ENCODE measurements around the gene C16orf54. TPM values are rescaled to one million over a fixed set of nuclear protein-coding genes. Genes with fewer than 3 reads are reported as not detected.

The C16orf54 gene
- total RNA-seq, 1 donor from 2014 or later: not detected

GRCh38 chr16:29720703-29721102, 25.1 kb downstream of the C16orf54 start:
- no peaks in the 10 kb centered on the region for H3K9me3 Mint-ChIP-seq (ENCODE audit: unreplicated experiment)
- no peak for TF ChIP-seq CTCF (IDR thresholded peaks at IDR 0.05; ENCODE audit: unreplicated experiment)
- peaks cover 2% of the 10 kb centered on the region for H3K27me3 Mint-ChIP-seq (ENCODE audit: unreplicated experiment)
- no peak overlapping the region for H3K27ac Mint-ChIP-seq (ENCODE audit: unreplicated experiment)
- no peaks in the 10 kb centered on the region for H3K36me3 Mint-ChIP-seq (ENCODE audit: low read depth, unreplicated experiment)
- H3K4me3 Mint-ChIP-seq (ENCODE audit: unreplicated experiment): no peak overlapping the region
- H3K4me1 Mint-ChIP-seq (ENCODE audit: unreplicated experiment): no peaks in the 10 kb centered on the region
- no peak for DNase-seq (ENCODE audit: low spot score)

- no peak overlapping the region for H3K27ac Mint-ChIP-seq (ENCODE audit: unreplicated experiment)
- no peak for DNase-seq (ENCODE audit: low spot score)
- no peak overlapping the region for H3K4me3 Mint-ChIP-seq (ENCODE audit: unreplicated experiment)
- H3K36me3 Mint-ChIP-seq (ENCODE audit: low read depth, unreplicated experiment): no peaks in the 10 kb centered on the region
- H3K4me1 Mint-ChIP-seq (ENCODE audit: unreplicated experiment): no peaks in the 10 kb centered on the region
- peaks cover 2% of the 10 kb centered on the region for H3K27me3 Mint-ChIP-seq (ENCODE audit: unreplicated experiment)
- no peak for TF ChIP-seq CTCF (IDR thresholded peaks at IDR 0.05; ENCODE audit: unreplicated experiment)
- H3K9me3 Mint-ChIP-seq (ENCODE audit: unreplicated experiment): no peaks in the 10 kb centered on the region
Measured at GRCh38 chr16:29719063-29719462, 26.7 kb downstream of the C16orf54 start.

- peaks cover 2% of the 10 kb centered on the region for H3K27me3 Mint-ChIP-seq (ENCODE audit: unreplicated experiment)
- H3K4me3 Mint-ChIP-seq (ENCODE audit: unreplicated experiment): no peak overlapping the region
- no peak for TF ChIP-seq CTCF (IDR thresholded peaks at IDR 0.05; ENCODE audit: unreplicated experiment)
- no peak overlapping the region for H3K27ac Mint-ChIP-seq (ENCODE audit: unreplicated experiment)
- no peaks in the 10 kb centered on the region for H3K36me3 Mint-ChIP-seq (ENCODE audit: low read depth, unreplicated experiment)
- H3K4me1 Mint-ChIP-seq (ENCODE audit: unreplicated experiment): no peaks in the 10 kb centered on the region
- no peaks in the 10 kb centered on the region for H3K9me3 Mint-ChIP-seq (ENCODE audit: unreplicated experiment)
- DNase-seq (ENCODE audit: low spot score): no peak
Measured at GRCh38 chr16:29717113-29717512, 28.7 kb downstream of the C16orf54 start.

- Mint-ChIP-seq H3K36me3 (ENCODE audit: low read depth, unreplicated experiment) (no peaks in the 10 kb centered on the region), H3K4me1 (ENCODE audit: unreplicated experiment) (peaks cover 8% of the 10 kb centered on the region), H3K27ac (ENCODE audit: unreplicated experiment) (no peak overlapping the region), H3K4me3 (ENCODE audit: unreplicated experiment) (no peak overlapping the region), H3K27me3 (ENCODE audit: unreplicated experiment) (peaks cover 3% of the 10 kb centered on the region), H3K9me3 (ENCODE audit: unreplicated experiment) (no peaks in the 10 kb centered on the region)
- DNase-seq (ENCODE audit: low spot score): no peak
- no peak for TF ChIP-seq CTCF (IDR thresholded peaks at IDR 0.05; ENCODE audit: unreplicated experiment)
Measured at GRCh38 chr16:29714972-29715371, 30.8 kb downstream of the C16orf54 start.

- no peak overlapping the region for H3K27ac Mint-ChIP-seq (ENCODE audit: unreplicated experiment)
- peaks cover 12% of the 10 kb centered on the region for H3K4me1 Mint-ChIP-seq (ENCODE audit: unreplicated experiment)
- no peaks in the 10 kb centered on the region for H3K36me3 Mint-ChIP-seq (ENCODE audit: low read depth, unreplicated experiment)
- no peak for DNase-seq (ENCODE audit: low spot score)
- TF ChIP-seq CTCF (IDR thresholded peaks at IDR 0.05; ENCODE audit: unreplicated experiment): no peak
- peaks cover 6% of the 10 kb centered on the region for H3K27me3 Mint-ChIP-seq (ENCODE audit: unreplicated experiment)
- H3K9me3 Mint-ChIP-seq (ENCODE audit: unreplicated experiment): no peaks in the 10 kb centered on the region
- no peak overlapping the region for H3K4me3 Mint-ChIP-seq (ENCODE audit: unreplicated experiment)
Measured at GRCh38 chr16:29714396-29714795, 31.4 kb downstream of the C16orf54 start.
